Measurements from ENCODE around the gene UBE2Z.

Gene UBE2Z

DNA sequence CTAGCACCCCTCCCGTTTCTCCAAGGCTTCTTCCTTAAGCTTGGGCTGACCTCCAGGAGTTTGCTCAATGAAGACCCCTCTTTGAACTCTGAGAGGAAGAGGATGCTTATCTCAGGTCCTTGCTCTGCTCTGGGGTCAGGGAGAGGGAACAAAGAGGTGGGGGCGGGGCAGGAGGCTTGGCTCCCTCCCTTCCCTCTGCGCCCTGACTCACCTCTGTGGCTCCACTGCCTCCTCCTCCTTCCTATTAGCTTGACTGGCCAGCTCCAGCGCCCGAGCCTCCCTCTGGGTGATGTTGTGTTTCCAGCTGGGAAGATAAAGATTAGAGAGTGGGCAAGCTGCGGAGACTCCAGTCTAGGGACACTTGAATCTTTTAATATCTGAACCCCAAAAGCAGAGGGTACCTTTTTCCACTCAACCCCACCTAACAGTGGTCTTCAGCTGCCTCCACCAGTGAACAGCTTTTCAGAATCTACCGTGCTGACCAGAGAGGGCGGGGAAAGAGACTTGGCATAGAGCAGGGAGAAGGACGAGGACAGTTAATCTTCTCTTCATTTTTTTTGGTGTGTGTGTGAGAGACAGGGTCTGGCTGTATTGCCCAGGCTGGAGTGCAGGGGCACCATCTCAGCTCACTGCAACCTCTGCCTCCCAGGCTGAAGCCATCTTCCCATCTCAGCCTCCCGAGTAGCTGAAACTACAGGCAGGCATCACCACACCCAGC is 53.5 kb downstream of the UBE2Z start:
- DNase-seq = no peak

GRCh38 chr17:48970224-48970623 is 62.0 kb downstream of the UBE2Z start:
- peak; percentile 8 for DNase-seq

GRCh38 chr17:48970865-48971687 is 62.9 kb downstream of the UBE2Z start:
- no peak for DNase-seq

DNA sequence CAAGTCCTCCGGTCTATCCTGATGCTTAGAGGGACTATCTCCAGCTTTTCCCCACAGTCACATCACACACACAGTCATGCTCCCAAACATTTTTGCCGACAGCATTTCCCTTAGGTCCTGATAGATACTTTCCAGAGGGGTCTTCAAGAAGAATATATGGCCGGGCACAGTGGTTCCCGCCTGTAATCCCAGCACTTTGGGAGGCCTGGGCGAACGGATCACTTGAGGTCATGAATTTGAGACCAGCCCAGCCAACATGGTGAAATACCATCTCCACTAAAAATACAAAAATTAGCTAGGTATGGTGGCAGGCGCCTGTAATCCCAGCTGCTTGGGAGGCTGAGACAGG is 64.5 kb downstream of the UBE2Z start:
- DNase-seq = no peak

GRCh38 chr17:48973806-48974205 is 65.6 kb downstream of the UBE2Z start:
- DNase-seq = no peak
